Muscle of back (tissue), 11 donors: ENCODE measurements around the gene CDC14A. TPM values are rescaled to one million over a fixed set of nuclear protein-coding genes. Genes with fewer than 3 reads are reported as not detected.

Experiments used
- DNase-seq, 3 donors: peaks; one replicate each; pipeline versions ENCODE4 v3.0.0 to v3.0.0-alpha.2; 2013
- polyA plus RNA-seq, 10 donors: library from polyadenylated mRNA; unstranded; fragments of 120-200 nt; gene quantifications; one replicate each; pipeline ENCODE4 v1.2.1, GENCODE V29; 2013; ENCODE audit not compliant: insufficient read length in 10 of 10

Gene CDC14A
- polyA plus RNA-seq, 10 donors = 3.9 to 7.7 (median 5.6) TPM

DNA sequence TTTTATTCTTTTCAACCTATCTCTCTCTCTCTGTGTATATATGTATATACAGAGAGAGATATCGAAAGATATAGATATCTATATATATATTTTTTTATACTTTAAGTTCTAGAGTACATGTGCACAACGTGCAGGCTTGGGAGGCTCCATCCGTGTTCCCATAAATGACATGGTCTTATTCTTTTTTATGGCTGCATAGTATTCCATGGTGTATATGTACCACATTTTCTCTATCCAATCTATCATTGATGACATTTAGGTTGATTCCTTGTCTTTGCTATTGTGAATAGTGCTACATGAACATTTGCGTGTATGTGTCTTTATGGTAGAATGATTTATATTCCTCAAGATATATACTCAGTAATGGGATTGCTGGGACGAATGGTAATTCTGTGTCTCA is 130.4 kb downstream of the CDC14A start:
- no peak for DNase-seq

GRCh38 chr1:100483230-100483629 is 130.9 kb downstream of the CDC14A start:
- DNase-seq = no peak

- no peak for DNase-seq
Measured at GRCh38 chr1:100485855-100486258, 133.6 kb downstream of the CDC14A start.

GRCh38 chr1:100494393-100495084 is 142.2 kb downstream of the CDC14A start:
- DNase-seq = no peak

- no peak for DNase-seq
Measured at GRCh38 chr1:100496896-100497295, 144.6 kb downstream of the CDC14A start.

- DNase-seq = no peak
Measured at GRCh38 chr1:100497796-100498195, 145.5 kb downstream of the CDC14A start.

DNA sequence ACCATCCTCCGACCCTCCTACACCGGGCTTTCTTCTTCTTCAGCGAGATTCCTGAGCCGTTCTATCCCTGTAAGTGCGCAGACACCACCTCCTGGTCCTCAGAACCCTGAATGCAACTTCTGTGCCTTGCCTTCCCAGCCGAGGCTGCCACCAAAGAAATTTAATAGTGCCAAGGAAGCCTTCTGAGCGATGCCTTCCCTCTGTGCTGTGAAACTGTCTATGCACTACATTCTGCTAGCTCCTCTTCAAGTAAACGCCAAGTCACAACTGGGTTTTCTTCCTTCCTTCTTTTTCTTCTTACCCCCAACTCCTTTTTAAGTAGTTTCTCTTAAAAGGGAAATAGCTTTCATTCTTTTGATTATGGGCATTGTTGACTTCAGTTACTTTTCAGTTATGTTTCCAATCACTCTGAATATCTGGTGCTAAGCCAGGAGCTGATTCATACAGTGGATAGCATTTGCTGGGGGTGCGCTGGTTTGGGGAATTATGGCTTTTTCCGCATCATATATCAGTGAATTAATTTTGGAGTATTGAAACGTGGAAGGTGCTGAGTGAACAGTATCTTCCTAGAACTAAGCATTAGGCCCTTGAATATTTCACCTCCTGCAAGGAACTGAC is 147.0 kb downstream of the CDC14A start:
- peak in 1 of 3 donors; percentile 26 for DNase-seq

DNA sequence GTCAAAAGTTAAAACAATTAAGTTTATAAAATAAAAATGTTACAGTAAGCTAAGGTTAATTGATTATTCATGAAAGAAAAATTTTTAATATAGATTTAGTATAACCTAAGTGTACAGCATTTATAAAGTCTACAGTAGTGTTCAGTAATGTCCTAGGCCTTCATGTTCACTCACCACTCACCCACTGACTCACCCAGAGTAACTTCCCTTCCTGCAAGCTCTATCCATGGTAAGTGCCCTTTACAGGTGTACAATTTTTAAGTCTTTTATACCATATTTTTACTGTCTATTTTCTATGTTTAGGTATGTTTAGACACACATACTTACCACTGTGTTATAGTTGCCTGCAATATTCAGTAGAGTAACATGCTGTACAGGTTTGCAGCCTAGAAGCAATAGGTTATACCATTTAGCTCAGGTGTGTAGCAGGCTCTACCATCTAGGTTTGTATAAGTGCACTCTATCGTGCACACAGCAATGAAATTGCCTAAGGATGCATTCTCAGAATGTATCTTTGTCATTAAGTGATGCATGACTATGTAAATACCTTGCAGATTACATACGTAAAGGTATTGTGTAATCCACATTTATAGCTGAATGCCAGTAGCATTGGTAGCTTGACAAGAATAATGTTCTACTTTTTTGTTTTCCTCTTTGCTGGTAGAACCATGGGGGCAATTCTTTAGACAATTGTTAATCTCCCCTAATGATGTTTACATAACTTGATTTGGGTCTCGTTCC is 149.9 kb downstream of the CDC14A start:
- DNase-seq = no peak

GRCh38 chr1:100506217-100506616 is 153.9 kb downstream of the CDC14A start:
- peak; percentile 16 to 45 (median 31) for DNase-seq

DNA sequence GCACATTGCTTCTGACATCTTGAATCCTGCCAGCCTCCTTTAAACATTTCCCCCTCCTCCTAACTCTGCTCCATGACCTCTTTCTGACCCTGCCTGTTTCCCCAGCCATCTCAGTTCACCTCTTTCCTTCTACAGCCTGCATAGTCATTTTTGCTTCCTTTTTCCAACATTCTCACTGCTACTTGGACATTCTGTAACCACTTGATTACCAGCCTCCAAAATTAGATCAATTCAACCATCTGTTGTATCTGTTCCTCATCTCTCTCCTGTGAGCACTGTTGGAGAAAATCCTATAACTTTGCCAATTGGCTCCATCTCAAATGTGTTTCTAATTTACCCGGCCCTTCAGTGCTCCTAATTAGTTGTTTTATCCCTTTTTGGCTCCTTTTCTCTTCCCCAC is 158.1 kb downstream of the CDC14A start:
- DNase-seq = peak in 1 of 3 donors; percentile 34

DNA sequence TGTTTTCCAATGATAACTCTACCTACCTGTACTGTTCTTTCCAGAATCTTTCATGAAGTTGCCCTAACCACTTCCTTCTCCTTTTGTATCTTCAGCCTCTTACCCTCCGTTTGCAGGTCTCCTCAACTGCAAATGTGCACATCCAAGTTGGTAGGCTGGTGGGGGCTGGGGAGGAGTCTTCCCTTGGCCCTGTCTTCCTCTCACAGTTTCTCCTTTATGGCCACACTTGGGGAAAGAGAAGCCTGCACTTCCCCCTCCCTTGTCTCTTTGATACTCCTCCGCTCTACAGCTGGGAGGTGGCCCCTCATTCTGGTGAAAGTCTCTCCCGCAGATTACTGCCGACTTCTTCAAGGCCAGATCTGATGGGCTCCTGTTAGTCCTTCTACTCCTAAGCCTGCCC is 158.8 kb downstream of the CDC14A start:
- no peak for DNase-seq

GRCh38 chr1:100511773-100512172 is 159.5 kb downstream of the CDC14A start:
- no peak for DNase-seq

GRCh38 chr1:100512803-100513352 is 160.6 kb downstream of the CDC14A start:
- DNase-seq = no peak

DNA sequence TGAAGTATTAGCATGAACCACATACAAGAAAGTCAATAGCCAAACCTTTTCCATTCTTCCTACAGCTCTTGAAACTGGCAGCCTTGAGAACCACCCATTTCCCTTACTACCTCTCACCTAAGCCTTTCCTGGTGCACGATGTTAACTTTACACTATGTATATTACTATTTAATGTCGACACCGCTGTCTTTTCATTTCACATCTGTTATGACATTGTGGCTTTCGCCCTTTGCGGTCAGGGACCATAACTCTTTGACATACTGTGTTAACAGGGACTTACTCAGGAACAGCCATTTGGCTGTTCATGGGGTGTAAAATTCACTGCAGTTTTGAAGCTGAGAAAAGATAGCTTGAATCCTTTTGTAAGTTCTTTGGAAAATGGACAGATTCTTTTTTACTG is 164.6 kb downstream of the CDC14A start:
- no peak for DNase-seq

DNA sequence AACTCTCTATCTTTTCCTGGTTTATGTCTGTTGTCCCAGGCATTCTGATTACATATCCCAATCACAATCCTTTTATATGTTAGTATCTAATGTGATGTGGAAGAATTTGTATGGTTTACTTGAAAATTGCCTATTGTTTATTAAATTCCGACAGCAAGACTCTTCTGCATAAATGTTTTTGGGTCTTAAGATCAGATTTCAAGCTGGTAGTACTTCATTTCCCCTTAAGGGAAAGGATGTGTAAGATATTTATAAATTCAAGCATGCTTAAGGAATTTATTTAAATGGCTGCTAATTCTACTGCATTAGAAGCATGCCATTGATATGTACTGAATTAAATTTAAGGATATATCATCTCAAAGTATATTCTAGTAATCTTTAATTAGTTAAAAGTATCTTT is 165.2 kb downstream of the CDC14A start:
- DNase-seq = no peak

DNA sequence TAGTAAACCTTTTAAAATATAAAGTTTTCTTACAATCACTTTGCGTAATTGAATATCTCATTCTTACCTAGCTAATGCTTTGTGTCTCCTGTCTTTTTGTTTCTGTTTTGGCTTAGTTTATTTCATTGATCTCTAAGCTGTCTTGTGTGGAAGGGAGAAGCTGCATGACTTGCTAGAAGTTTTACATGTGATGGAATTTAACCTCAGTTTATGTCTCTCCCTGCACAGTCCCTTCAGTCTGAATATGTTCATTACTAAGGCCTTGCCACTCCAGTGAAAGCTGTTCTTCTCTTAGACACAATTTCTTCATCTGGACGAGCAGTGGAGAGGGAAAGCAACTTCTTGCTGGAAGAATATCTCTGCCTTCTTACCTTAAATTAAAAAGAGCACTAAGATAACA is 165.7 kb downstream of the CDC14A start:
- DNase-seq = no peak

- DNase-seq = no peak
Measured at GRCh38 chr1:100523038-100523652, 170.8 kb downstream of the CDC14A start.

DNA sequence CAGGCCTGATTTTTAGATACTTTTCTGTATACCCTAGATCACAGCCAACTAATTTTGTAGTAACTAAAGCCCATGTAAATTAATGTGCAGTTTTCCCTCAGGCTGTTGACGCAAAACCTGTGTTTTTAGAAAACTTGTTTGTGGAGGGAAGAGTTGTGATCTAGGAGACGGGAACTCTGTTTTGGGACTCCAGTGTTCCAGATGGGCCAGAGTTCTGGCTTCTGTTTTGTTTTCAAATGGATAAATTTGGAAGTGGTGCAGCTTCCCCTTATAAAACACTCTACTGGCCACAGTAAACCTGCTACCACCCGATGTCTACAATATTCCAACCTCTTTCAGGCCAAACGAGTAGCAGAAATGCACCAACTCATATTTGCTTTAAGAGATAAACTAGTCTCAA is 172.0 kb downstream of the CDC14A start:
- no peak for DNase-seq

DNA sequence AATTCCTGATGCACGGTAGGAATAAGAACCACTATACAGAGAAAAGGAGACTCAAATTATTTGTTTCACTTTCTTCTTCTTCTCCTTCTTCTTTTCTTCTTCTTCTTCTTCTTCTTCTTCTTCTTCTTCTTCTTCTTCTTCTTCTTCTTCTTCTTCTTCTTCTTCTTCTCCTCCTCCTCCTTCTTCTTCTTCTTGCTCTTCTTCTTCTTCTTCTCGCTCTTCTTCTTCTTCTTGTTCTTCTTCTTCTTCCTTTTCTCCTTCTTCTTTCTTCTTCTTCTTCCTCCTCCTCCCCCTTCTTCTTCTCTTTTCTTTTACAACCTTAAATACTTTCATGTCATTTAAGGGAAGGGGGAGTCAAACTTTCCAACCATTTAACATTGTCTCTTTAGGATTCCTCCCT is 174.6 kb downstream of the CDC14A start:
- DNase-seq = no peak

DNA sequence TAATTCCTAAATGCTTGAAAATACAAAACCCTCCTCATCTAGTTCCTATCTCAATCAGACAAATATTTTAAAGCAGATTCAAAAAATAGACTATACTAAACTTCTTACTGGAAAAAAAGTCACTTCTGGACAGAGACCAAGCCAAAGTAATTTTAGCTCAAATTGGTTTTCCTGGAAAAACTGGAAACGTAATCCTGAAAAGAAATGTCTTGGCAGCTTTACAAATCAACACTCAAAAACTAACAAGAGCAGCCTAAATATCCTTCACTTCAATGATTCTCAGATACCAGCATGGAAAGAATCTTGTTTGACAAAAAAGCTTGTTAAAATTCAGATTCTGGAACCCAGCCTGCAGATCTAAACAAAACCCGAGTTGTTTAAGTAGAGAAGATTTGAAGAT is 176.6 kb downstream of the CDC14A start:
- DNase-seq = peak; percentile 78 to 83 (median 82)

DNA sequence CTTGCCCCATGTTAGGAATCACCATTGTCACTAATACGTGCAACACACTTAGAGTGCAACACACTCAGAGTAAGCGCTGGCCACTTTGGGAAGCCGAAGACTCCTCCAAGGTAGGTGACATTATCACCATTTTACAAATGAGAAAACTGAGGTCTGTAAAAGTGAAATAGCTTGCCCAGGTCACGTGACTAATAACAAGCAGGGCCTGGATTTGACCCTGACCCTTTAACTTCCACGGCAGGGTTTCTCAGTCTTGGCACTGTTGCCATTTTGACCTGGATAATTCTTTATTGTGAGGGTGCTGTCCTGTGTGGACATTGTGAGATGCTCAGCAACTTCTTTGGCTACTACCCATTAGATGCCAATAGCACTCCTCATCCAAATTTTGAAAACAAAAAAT is 177.8 kb downstream of the CDC14A start:
- DNase-seq = no peak

DNA sequence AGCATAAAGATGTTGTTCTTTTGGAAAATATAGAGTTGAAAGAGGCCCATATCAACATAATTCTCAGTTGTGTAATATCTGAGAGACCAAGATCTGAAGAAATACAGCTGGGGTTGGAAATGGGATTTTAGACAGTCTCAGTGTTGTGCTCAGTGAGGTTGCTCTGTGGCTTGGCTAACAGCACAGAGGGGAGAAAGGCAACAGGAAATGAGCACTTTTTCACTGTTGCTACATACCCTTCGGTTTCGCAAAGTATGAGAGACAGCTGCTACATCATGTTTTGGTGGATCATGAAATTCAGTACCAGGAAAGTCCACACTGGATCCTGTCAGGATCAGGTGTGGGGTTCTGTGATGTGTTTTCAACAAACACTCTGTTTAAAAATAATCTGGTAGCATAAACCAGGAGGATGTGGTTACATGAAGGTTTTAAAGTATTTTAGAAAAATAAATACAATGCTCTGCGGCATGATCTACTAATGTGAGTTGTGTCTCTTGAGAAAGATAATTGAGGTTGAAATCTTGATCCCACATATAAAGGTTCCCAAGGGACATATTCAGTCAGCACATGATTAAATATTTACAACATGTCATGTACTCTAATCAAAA is 178.7 kb downstream of the CDC14A start:
- peak in 2 of 3 donors; percentile 33 to 68 for DNase-seq
